ENCODE data around the gene CCDC112.
A peak's percentile ranks its signal among the peaks of the same experiment; 100 is the strongest.
"Not testable (repeated sequence)": the region's sequence is repeated elsewhere in the genome, so short reads cannot be mapped to it uniquely, and the experiment has no call there.

The CCDC112 gene

DNA sequence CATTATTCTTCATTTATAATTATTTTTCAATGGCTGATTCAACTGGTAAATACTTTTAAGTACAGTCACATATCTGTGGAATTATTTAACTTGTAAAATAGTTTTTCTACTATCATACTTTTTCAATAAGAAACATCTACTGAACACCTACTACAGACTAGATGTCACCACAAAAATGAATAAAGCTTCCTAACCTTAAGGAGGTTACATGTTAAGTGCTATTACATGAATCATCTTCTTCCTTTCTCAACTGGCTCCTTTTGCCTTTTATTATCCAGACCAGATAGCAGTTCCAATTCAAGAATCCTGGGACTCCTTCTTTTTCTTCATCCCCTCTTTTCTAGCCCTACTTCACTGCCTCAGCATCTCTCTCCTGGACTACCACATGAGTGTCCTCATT, 38.5 kb downstream of the CCDC112 start:
- DNase-seq, result no peak

DNA sequence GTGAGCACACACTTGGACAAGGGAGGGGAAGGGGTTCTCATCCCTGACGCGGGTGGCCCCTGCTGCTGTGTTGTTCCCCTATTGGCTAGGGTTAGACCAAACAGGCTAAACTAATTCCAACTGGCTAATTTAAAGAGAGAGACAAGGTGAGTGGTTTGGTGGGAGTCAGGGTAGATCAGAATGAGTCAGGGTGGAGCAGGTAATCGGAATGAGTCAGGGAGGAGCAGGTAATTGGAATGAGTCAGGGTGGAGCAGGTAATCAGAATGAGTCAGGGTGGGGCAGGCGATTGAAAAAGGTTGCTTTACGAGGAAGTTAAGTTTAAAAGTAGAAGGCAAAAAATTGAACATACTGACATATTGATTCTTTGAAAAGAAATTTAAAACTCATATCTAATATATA, 47.1 kb downstream of the CCDC112 start:
- not testable (repeated sequence) for DNase-seq

DNA sequence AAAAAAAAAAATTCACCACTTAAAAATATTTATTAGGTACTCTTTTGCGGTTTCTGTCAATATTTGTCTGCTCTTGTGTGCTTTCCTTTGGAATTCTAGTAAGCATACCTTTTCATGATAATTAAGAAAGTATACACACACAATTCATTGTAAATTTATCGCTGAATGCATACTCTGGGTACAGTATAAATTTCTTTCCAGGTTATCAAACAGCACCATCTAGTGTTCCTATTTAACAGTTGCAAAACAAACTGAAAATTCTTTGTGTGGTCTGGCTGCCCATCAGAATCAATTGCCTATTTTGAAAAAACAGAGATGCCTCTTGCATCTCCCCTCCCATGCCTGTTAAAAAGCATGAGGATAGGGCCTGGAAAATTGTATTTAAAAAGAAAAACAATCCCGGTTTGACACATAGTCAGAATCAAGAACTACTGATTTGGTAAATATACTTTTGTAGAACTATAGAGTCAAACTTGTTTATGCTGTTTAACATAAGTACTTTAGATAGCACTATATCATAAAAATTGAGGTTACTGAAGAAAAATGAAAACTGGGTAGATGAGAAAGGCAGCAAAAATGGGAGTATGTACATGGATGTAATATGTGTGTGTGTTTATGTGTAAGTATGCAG, 50.0 kb downstream of the CCDC112 start:
- DNase-seq, result peak; percentile 22

DNA sequence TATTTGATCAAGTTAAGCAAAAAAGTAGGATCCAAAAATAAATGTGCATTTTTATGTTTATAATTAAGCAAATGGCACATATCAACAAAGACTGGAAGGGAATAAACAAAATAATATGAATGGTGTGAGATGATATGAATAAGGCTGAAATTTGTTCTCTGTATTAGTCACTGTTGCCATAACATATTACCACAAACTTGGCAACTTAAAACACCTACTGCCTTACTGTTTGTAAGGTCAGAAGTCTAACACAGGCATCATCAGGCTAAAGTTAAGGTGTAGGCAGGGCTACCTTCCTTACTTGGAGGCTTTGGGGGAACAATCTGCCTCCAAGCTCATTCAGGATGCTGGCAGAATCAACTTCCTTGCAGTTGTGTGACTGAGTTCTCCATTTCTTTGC, 53.0 kb downstream of the CCDC112 start:
- no peak for DNase-seq

DNA sequence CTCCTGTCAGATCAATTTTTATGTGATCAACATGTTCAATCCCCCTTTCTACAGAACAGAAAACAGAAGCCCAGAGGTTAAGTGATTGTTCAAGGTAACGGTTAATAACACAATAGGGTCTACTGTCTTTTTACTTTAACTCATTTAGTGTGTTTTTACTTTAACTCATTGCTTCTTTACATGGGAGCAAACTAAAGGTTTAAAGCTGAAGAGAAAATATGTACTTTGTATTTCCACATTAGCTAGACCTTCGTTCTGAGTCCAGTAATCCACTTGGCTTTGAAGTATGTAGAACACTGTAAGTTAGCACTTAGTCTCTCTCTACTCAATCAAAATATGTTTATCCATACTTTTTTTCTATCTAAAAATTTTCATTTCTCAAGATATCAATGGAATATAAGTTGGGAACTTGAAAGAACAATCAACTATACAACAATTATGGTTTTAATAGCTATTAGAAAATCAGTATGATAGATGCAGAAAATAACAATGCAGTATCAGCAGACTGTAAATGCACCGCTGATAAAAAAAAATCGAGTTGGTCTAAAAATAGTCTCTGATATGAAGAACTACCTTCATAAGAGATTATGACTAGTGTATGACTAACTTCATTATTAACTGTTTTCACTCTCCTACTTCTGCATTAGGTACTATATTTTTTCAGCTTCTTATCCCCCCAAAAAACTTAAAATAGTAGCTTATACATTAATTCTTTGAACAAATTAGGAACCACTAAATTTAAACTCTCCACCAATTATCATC, 54.4 kb downstream of the CCDC112 start:
- DNase-seq, result no peak

DNA sequence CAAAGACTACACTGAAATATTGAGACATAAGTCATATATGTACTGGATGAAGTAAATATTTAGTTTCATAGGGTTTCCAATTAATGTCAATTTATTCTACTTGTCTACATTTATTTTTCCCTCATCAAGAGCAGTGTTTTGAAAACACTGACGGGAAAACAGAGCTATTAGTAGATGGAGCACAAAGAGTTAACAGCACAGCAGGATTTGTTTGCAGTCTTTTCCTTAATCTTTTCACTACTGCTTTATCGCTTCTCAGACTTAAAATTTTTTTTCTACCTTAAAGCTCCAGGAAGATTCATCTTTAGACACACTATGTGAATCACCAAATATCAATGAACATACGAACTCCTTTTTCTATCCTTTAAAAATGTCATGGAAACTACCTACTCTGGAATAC, 59.4 kb downstream of the CCDC112 start:
- DNase-seq, result no peak

DNA sequence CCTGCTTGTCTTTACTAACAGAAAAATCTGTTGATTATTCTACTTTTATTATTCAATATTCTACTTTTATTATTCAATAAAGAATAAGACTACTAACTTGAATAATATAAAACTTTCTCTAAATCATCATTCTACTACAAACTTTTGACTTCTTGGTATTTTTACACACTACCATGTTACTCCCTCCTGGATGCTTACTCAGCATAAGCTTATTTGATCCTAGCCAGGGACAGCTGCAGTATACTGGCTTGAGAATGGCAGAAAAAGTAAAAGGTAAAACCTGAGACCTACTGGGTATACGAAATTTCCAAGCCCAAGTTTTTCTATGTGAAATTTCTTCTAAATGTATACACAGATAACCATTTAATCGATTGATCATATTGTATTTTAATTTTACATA, 59.9 kb downstream of the CCDC112 start:
- no peak for DNase-seq

DNA sequence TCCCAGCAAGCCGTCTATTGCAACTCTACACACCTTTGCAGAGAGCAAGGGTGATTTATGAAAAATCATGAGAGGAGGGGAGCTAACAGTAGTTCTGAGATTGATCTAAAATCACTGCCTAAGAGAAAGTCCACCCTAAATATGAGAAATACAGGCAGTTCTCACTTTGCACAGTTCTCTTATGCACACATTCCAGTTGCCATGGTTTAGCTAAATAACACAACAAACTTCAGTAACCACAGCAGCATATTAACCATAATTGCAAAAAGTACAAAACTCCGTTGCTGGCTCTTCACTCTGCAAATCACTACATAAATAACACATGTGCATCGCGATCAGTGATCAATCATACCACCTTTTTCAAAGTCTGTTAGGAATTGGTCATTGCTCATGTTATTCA, 64.9 kb downstream of the CCDC112 start:
- DNase-seq, result no peak

DNA sequence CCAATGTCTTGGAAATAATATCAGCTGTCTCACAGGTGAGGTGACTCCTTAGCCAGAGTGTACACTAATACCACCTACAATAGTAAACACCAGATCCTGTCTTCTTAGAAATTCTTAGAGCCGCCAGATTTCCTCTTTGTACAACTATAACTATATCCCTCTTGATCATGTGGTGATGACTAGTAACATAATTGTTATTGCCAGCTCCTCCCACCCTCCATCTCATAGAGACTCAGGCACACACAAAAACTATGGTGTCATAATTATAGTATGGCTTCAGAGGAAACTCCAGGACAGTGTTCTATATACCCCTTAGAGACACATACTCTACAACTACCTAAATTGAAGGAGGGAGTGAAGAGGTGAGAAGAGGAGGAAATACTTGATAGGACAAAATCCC, 66.8 kb downstream of the CCDC112 start:
- DNase-seq, result no peak

DNA sequence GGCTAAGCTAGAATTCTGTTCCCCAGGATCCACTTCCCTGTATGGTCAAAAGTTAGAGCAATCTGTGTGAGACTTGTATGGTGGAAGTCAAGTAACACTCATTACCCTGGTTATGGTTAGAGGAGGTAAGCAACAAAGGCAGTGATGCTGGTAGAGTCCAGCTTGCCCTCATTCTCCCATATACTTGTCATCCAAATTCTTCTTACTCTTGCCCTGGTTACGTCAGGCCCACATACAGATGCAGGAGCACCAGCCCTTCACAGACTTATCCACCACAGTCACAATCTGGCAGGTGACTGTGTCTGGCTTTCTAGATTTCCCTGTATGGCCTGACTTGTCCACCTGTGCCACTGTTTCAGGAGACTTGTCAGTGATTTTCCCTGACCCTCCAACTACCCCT, 69.2 kb downstream of the CCDC112 start:
- no peak for DNase-seq
